ENCODE data around the gene DCAF10.
"Not testable (repeated sequence)": the region's sequence is repeated elsewhere in the genome, so short reads cannot be mapped to it uniquely, and the experiment has no call there.

The DCAF10 gene

GRCh38 chr9:37906312-37907239, 106.0 kb downstream of the DCAF10 start:
- DNase-seq (ENCODE audit: low spot score), result no peak
- no peak for FAIRE-seq

DNA sequence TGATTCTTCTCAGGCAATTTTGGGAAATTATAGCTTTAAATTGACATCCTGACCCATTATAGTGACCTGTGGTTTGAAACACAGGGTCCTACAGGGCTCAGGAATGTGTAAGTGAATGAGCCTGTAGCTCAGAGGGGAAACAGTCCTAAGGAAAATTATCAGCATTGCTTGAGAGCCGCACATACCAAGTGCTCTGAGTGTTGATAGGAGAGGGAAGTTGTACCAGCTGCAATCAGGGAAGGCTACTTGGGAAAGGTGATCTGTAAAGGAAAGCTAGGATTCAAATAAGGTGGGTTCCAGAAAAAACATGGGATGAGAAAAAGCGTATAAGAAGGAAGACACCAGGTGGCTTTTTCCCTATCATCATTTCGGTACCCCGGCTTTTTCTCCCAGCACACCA, 107.7 kb downstream of the DCAF10 start:
- no peak for FAIRE-seq
- DNase-seq (ENCODE audit: low spot score), result no peak

- FAIRE-seq (no peak), DNase-seq (ENCODE audit: low spot score) (no peak)
These were observed 108.1 kb downstream of the DCAF10 start for GRCh38 chr9:37908698-37909186.

DNA sequence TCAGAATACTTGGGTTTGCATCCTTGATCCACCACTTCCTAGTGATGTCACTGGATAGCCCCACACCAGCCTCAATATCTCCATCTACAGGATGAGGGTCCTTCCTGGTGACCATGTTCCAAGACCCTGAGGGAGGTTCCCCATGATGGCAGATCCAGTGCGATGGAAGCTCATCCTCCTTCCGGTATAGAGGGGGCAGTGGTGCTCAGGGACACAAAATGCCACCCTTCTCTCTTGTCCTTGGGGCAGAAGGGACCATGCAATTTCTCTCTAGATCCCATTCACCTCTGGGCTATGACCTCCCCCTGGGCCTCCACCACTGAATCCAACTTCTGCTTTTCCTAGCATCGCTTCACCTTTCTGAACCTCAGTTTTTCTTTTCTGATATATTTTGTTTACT, 108.7 kb downstream of the DCAF10 start:
- FAIRE-seq, result no peak
- DNase-seq (ENCODE audit: low spot score), result no peak

DNA sequence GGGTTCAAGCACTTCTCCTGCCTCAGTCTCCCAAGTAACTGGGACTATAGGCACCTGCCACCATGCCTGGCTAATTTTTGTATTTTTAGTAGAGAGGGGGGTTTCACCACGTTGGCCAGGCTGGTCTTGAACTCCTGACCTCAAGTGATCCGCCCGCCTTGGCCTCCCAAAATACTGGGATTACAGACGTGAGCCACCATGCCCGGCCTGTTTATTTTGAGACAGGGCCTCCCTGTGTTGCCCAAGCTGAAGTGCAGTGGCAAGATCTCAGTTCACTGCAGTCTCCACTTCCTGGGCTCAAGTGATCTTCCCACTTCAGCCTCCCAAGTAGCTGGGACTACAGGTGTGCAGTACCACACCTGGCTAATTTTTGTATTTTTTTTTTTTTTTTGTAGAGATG, 109.2 kb downstream of the DCAF10 start:
- FAIRE-seq; DNase-seq (ENCODE audit: low spot score): not testable (repeated sequence)

DNA sequence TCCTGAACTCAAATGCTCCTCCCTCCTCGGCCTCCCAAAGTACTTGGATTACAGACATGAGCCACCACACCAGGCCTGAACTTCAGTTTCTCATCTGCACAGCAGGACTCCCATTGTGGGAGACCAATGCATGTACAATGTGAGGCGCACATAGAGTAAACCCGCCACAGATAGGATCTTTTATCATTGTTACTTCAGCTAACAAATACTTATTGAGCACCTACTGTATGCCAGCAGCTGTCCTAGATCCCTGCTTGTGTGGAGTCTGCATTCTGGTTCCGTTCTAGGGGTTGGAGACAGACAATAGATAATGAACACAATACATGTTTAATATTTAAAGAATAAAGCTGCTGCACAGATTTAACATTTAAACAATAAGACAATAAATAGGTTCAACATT, 109.7 kb downstream of the DCAF10 start:
- DNase-seq (ENCODE audit: low spot score), result no peak
- no peak for FAIRE-seq

- DNase-seq (ENCODE audit: low spot score), result no peak
- FAIRE-seq, result peak; percentile 20
These were observed 110.7 kb downstream of the DCAF10 start for GRCh38 chr9:37911271-37911681.

DNA sequence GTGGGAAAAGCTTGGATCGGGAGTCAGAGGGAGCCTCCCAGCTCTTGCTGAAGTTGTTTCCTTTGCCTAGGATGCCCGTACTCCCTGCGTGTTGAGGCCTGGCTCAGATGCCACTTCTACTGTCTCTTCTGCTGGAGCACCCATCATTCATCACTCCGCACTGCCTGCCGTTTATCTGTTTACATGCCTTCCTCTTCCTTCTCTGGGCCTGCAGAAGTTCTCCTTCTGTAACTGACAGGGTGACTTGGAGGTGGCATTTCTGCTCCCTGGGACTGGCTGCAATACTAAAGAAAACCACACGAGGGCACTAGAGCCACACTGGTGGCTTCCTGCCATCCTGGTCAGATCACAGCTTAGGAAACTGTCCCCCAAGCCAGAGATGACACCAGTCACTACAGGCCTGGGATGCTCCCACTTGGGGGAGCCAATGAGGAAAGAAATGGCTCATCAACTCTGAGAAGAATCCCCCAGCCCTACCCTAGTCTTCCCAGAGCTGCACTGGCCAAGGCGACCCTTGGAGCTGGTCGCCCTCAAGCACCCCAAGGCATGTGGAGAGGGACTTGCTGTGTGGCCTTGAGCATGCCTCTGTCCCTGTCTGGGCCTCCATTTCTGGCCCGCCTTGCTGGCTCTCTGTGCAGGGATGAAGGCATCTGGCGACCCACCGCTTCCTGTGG, 113.0 kb downstream of the DCAF10 start:
- FAIRE-seq, result peak; percentile 37
- peak; percentile 83 for DNase-seq (ENCODE audit: low spot score)

GRCh38 chr9:37914154-37914551, 113.6 kb downstream of the DCAF10 start:
- DNase-seq (ENCODE audit: low spot score), result no peak
- no peak for FAIRE-seq

- no peak for FAIRE-seq
- no peak for DNase-seq (ENCODE audit: low spot score)
These were observed 114.2 kb downstream of the DCAF10 start for GRCh38 chr9:37914701-37915358.

GRCh38 chr9:37915911-37916470, 115.4 kb downstream of the DCAF10 start:
- DNase-seq (ENCODE audit: low spot score), result no peak
- no peak for FAIRE-seq

DNA sequence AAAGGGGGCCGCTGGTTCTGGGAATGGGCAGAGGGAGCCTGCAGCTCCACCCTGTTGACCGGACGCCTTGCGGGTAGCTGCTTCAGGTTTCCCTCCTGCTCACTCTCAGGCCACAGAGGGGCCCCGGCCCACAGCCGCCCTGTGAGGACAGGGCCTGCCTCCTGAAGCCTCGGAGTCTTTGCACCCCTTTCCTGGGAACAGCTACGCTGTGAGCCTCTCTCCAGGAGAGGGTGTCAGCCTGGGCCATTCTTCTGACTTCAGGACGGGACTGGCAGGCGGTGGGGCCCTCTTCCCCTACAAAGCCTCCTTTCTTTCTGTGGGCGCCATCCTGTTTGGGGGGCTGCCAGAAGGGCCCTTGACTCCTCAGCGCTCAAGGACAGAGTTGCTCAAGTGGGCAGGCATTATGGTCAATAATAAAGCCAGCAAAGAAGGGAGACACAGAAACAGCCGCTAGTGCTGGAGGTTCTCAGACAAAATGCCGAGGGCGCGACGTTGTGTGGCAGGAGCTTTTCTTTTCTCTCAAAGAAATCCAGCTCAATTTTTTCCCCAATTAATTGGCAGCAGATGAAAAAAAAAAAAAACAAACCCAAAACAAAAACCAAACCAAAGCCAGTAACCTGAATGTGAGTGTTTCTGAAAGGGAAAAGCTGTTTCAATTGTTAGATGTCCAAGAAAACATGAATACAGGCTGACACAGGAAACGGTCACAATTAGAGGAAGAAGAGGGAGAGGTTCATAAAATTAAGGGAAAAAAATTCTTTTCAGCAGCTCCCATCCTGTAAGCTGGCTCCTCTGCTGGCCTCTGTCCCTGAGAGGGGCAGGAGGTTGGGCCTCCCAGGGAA, 116.1 kb downstream of the DCAF10 start:
- FAIRE-seq (no peak), DNase-seq (ENCODE audit: low spot score) (no peak)
